Stimulated activated naive CD8-positive, alpha-beta T cell treated with anti-CD3 and anti-CD28 coated beads, Interleukin-15, amount 100 ng/mL, for 72 hours (primary cell): Measurements from ENCODE around the gene MEDAG.

ENCODE experiments used
- ATAC-seq: fragments of 150-1000 bp; cut with Tn5 transposase; 2 replicates; pipeline ENCODE4 v1.10.0; 2021; ENCODE audit warnings: mild to moderate bottlenecking, moderate library complexity
- DNase-seq, 2 donors: peaks; one replicate each; pipeline ENCODE4 v3.0.0; 2021 to 2022
- H3K27ac Mint-ChIP-seq, 2 donors: one replicate each; pipeline ENCODE4 v1.8.0; 2022; ENCODE audit warnings: mild to moderate bottlenecking in 2 of 2, mixed read lengths in 2 of 2, moderate library complexity in 2 of 2
- H3K27me3 Mint-ChIP-seq: one replicate; pipeline ENCODE4 v1.8.0; 2022; ENCODE audit warnings: mixed read lengths
- H3K4me1 Mint-ChIP-seq: one replicate; pipeline ENCODE4 v1.8.0; 2022; ENCODE audit warnings: mild to moderate bottlenecking, mixed read lengths
- H3K4me3 Mint-ChIP-seq, 2 donors: one replicate each; pipeline ENCODE4 v1.8.0; 2022; ENCODE audit warnings: mild to moderate bottlenecking in 2 of 2, mixed read lengths in 2 of 2, moderate library complexity in 1 of 2
- H3K9me3 Mint-ChIP-seq, 2 donors: one replicate each; pipeline ENCODE4 v1.8.0; 2022; ENCODE audit warnings: mixed read lengths in 2 of 2

MEDAG gene

GRCh38 chr13:30870049-30870884 is 35.8 kb upstream of the MEDAG start:
- peak; percentile 64 for ATAC-seq
- Mint-ChIP-seq H3K4me3 (no peak overlapping the region), H3K27me3 (peaks cover 52% of the 10 kb centered on the region), H3K4me1 (peaks cover 12% of the 10 kb centered on the region), H3K9me3 (no peaks in the 10 kb centered on the region), H3K27ac (peak overlapping the region in 1 of 2 donors; percentile 32)
- no peak for DNase-seq

GRCh38 chr13:30870916-30871587 is 35.0 kb upstream of the MEDAG start:
- no peak for DNase-seq
- no peaks in the 10 kb centered on the region for H3K9me3 Mint-ChIP-seq
- H3K27ac Mint-ChIP-seq = no peak overlapping the region

GRCh38 chr13:30871588-30872275 is 34.3 kb upstream of the MEDAG start:
- Mint-ChIP-seq H3K27me3 (peaks cover 51% of the 10 kb centered on the region), H3K27ac (no peak overlapping the region), H3K4me3 (no peak overlapping the region), H3K9me3 (no peaks in the 10 kb centered on the region), H3K4me1 (peaks cover 7% of the 10 kb centered on the region)
- no peak for ATAC-seq
- no peak for DNase-seq

More at GRCh38 chr13:30870916-30871587, 35.0 kb upstream of the MEDAG start:
- ATAC-seq = no peak
- Mint-ChIP-seq H3K27me3 (peaks cover 51% of the 10 kb centered on the region), H3K4me1 (peaks cover 7% of the 10 kb centered on the region), H3K4me3 (no peak overlapping the region)

DNA sequence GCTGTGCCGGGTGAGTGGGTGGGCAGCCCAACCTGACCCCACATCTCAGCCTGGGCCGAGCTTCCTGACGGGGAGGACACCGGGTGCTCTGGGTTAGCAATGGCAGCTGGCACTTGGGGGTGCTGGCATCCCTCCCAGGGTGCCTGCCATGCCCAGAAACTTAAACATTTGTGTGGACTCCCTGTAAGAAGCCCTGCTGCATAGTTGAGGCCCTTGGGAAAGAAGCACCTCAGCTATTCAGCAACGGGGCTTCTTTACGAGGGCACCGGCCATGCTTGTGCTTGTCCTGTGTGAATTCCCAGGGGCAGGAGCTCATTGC is 33.8 kb upstream of the MEDAG start:
- peaks cover 51% of the 10 kb centered on the region for H3K27me3 Mint-ChIP-seq
- DNase-seq (no peak), ATAC-seq (no peak)
- no peaks in the 10 kb centered on the region for H3K9me3 Mint-ChIP-seq
- peaks cover 7% of the 10 kb centered on the region for H3K4me1 Mint-ChIP-seq
- H3K27ac Mint-ChIP-seq = no peak overlapping the region
- no peak overlapping the region for H3K4me3 Mint-ChIP-seq

GRCh38 chr13:30872685-30873461 is 33.2 kb upstream of the MEDAG start:
- no peaks in the 10 kb centered on the region for H3K9me3 Mint-ChIP-seq
- ATAC-seq (no peak), DNase-seq (no peak)
- H3K27ac Mint-ChIP-seq = no peak overlapping the region
- peaks cover 7% of the 10 kb centered on the region for H3K4me1 Mint-ChIP-seq
- H3K4me3 Mint-ChIP-seq = no peak overlapping the region
- H3K27me3 Mint-ChIP-seq = peaks cover 51% of the 10 kb centered on the region

DNA sequence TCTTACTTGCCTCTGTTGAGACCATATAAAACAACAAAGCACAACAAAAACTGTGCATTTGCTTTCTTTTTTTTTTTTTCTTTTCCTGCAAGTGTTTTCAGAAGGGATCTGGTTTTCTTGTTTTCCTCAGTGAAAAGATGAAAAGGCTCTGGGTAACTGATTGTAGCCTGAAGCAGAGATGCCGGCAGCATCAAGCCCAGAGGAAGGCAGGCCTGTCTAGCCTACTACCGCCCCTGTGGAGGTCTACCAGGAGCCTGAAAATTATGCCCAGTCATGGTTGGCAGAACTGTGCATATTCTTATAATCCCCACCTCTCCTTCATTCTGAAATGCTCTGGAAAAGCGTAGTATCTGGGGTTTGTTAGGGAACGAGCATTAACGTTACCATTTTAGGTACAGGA is 32.6 kb upstream of the MEDAG start:
- no peak overlapping the region for H3K27ac Mint-ChIP-seq
- peaks cover 55% of the 10 kb centered on the region for H3K27me3 Mint-ChIP-seq
- no peak overlapping the region for H3K4me3 Mint-ChIP-seq
- H3K9me3 Mint-ChIP-seq = no peaks in the 10 kb centered on the region
- ATAC-seq (no peak), DNase-seq (no peak)
- H3K4me1 Mint-ChIP-seq = peaks cover 7% of the 10 kb centered on the region

DNA sequence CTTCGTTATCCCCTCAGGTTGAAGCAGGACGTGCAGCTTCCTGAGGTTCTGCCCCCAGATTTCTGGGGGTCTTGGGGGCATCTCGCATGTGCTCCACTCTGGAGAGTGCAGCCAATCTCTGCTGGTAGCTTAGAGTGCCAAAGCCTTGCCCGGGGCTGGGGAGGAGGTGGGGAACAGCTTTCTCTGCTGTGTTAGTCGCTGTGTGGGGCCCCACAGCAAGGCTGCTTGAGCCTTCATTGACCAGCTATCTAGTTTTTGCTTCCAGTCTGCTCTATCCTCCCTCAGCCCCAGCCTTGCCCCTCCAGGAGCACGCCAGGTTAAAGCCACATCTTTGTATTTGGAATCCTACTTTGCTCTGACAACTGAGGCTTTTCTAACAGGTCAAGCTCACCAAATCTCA is 32.0 kb upstream of the MEDAG start:
- H3K27me3 Mint-ChIP-seq = peaks cover 56% of the 10 kb centered on the region
- H3K9me3 Mint-ChIP-seq = no peaks in the 10 kb centered on the region
- H3K4me3 Mint-ChIP-seq = no peak overlapping the region
- DNase-seq (no peak), ATAC-seq (no peak)
- peaks cover 7% of the 10 kb centered on the region for H3K4me1 Mint-ChIP-seq
- no peak overlapping the region for H3K27ac Mint-ChIP-seq

GRCh38 chr13:30874561-30874960 is 31.5 kb upstream of the MEDAG start:
- DNase-seq (no peak), ATAC-seq (no peak)
- Mint-ChIP-seq H3K27ac (no peak overlapping the region), H3K4me3 (no peak overlapping the region), H3K27me3 (peaks cover 55% of the 10 kb centered on the region), H3K4me1 (peaks cover 7% of the 10 kb centered on the region), H3K9me3 (no peaks in the 10 kb centered on the region)

DNA sequence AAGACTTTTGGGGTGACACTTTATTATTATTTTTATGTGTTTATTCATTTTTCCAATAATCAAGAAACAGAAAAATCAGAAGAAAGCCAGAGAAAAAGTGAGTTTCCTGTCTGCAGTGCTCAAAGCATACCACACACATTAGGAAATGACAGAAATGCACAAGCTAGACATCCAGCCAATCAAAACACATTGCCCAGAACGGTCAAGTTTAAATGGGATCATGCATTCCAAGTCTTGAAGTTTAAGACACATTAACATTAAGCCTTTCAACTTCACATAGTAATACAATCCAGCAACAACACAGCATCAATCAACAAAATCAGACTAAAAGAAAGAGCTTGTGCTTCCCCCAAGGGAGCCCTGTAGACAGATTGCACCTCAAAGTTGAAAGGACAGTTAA is 28.7 kb upstream of the MEDAG start:
- Mint-ChIP-seq H3K9me3 (no peaks in the 10 kb centered on the region), H3K4me1 (no peaks in the 10 kb centered on the region), H3K27ac (no peak overlapping the region), H3K4me3 (no peak overlapping the region), H3K27me3 (peaks cover 59% of the 10 kb centered on the region)
- DNase-seq (no peak), ATAC-seq (no peak)

DNA sequence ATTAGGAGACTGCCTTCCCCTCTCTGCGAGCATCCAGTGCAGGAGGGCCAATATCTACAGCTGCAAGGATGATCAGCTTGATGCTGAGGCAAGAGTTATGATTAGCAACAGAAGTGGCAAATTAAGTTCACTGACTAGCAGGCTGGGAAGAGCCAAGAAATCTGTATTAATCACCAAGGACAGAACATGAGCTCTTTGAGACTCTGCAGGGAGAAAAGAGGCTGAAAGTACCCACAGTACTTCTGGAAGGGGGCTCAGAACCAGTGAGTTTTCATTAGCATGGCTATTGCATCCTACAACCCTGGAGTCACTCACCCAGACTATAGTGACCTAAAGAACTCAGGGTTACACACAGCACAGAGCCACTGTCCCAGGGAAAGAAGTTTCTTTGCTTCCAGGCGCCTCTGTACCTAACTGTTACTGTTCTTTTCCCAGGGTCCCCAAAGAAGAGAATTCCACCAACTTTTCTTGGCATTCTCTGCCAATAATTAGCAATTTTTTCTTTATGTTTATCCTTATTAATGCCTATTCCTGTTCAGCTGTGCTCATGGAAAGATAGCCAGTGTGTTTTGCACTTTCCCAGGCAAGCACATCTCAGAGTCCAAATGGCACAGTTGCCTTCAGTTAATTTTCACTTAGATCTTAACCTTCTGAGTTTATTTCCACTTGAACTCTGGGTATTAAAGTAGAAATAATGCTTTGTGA is 25.8 kb upstream of the MEDAG start:
- H3K27ac Mint-ChIP-seq = no peak overlapping the region
- ATAC-seq (no peak), DNase-seq (no peak)
- no peak overlapping the region for H3K4me3 Mint-ChIP-seq
- H3K9me3 Mint-ChIP-seq = no peaks in the 10 kb centered on the region
- H3K4me1 Mint-ChIP-seq = peaks cover 13% of the 10 kb centered on the region
- H3K27me3 Mint-ChIP-seq = peaks cover 60% of the 10 kb centered on the region

GRCh38 chr13:30880856-30881155 is 25.3 kb upstream of the MEDAG start:
- peaks cover 18% of the 10 kb centered on the region for H3K4me1 Mint-ChIP-seq
- ATAC-seq = no peak
- peaks cover 59% of the 10 kb centered on the region for H3K27me3 Mint-ChIP-seq
- H3K27ac Mint-ChIP-seq = no peak overlapping the region
- no peak for DNase-seq
- H3K4me3 Mint-ChIP-seq = no peak overlapping the region
- H3K9me3 Mint-ChIP-seq = no peaks in the 10 kb centered on the region

- no peak overlapping the region for H3K4me3 Mint-ChIP-seq
- ATAC-seq (no peak), DNase-seq (no peak)
- H3K27ac Mint-ChIP-seq = no peak overlapping the region
- peaks cover 22% of the 10 kb centered on the region for H3K4me1 Mint-ChIP-seq
- H3K27me3 Mint-ChIP-seq = peaks cover 61% of the 10 kb centered on the region
- H3K9me3 Mint-ChIP-seq = no peaks in the 10 kb centered on the region
Measured at GRCh38 chr13:30881191-30881651, 24.9 kb upstream of the MEDAG start.

DNA sequence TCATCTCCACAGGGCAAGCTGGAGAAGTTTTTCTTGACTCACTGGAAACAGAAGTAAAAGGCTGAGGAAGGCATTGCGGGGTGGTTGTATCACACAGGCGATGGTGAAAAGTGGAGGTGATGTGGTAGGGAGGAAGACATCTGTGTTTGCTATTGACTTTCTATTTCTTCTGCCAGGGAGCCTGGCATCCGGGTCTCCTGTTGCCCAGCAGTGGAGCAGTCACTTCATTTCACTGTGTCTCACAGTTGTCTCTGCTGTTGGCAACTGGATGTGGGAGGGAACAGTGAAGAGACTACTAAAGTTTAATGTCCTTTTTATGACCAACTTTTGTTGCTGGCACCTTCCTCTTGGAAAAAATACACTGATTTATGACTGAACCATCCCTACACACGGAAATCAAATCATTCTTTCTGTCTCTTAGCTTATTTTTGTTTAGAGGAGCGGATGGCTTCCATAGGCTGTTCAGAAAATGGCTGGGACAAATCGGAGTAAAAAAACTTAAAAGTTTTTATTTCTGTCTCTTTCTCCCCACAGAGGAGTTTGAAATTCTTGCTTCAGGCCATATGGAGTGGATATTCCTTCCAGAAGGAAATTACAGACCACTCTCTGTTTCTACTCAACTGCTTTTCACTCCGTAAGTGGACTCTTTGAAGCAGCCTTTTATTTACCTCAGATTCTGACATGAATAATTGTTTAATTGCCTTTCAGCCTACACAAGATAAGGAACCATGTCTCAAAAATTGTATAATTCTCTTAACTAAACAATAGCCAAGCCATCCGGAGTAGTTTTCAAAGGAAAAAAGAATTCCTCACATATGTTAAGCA is 23.8 kb upstream of the MEDAG start:
- ATAC-seq = no peak
- no peak overlapping the region for H3K27ac Mint-ChIP-seq
- no peak for DNase-seq
- H3K9me3 Mint-ChIP-seq = no peaks in the 10 kb centered on the region
- H3K4me3 Mint-ChIP-seq = no peak overlapping the region
- H3K4me1 Mint-ChIP-seq = peaks cover 22% of the 10 kb centered on the region
- peaks cover 71% of the 10 kb centered on the region for H3K27me3 Mint-ChIP-seq

DNA sequence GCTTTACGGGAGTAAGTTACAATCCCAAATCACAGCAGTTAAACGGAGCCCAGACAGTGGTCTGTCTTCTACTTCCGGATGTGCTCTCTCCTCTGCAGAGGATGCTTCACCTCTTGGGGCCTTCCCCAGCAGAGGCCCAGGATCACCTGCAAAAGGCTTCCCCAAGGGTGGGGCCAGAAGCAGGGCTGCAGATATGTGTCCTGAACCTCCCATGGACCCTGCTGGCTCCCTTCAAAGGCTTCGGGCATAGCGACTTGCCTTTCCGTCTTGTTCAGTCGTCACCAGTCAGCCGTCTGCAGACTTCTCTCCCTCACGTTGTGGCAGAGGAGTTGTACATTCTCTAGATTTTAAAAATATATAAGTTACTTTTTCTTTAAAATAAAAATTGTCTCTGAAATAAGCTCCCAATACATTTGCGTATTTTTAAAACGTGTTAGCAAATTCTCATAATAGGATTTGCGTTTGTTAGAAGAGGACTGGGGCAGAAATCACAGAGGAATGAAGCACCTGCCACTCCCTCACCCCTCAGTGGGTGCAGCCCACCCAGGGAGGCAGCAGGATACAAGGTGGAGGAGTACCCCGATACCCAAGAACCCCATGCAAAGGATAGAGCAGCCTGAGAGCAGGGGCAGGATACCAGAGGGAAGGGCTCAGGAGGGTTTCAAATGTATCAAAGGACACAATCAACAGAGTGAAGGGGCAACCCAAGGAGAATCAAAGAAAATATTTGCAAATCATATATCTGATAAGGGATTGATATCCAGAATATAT is 22.9 kb upstream of the MEDAG start:
- ATAC-seq (no peak), DNase-seq (no peak)
- H3K4me1 Mint-ChIP-seq = peaks cover 22% of the 10 kb centered on the region
- H3K27me3 Mint-ChIP-seq = peaks cover 80% of the 10 kb centered on the region
- no peaks in the 10 kb centered on the region for H3K9me3 Mint-ChIP-seq
- H3K4me3 Mint-ChIP-seq = no peak overlapping the region
- no peak overlapping the region for H3K27ac Mint-ChIP-seq
